RWPE1 (cell line): ENCODE data around the gene TXNRD1.

Experiments
- CTCF ChIA-PET: fragments of 350-600 bp; sonication (Branson Sonifier 250); formaldehyde crosslinking; extraction: SDS; loops from one replicate; lab custom pipeline; 2021; lab: Yijun Ruan, JAX
- POLR2A ChIA-PET: fragments of 400-600 bp; formaldehyde crosslinking; extraction: SDS; loops from one replicate; lab custom pipeline; 2020; ENCODE audit warnings: antibody characterized with exemption; ENCODE audit not compliant: low non-redundant PET; lab: Yijun Ruan, JAX
- DNase-seq: peaks from one replicate; pipeline ENCODE4 v3.0.0; 2012; ENCODE audit warnings: low spot score
- H3K27ac ChIP-seq: fragments of 450-650 bp; 2 replicates; pipeline ENCODE4 v1.5.1; 2017
- TF ChIP-seq, protein P1 (sequence below): fragments of 450-650 bp; conservative IDR thresholded peaks from 2 replicates; pipeline ENCODE4 v1.5.1; 2017; ENCODE audit warnings: low read depth, mild to moderate bottlenecking

Gene TXNRD1

DNA sequence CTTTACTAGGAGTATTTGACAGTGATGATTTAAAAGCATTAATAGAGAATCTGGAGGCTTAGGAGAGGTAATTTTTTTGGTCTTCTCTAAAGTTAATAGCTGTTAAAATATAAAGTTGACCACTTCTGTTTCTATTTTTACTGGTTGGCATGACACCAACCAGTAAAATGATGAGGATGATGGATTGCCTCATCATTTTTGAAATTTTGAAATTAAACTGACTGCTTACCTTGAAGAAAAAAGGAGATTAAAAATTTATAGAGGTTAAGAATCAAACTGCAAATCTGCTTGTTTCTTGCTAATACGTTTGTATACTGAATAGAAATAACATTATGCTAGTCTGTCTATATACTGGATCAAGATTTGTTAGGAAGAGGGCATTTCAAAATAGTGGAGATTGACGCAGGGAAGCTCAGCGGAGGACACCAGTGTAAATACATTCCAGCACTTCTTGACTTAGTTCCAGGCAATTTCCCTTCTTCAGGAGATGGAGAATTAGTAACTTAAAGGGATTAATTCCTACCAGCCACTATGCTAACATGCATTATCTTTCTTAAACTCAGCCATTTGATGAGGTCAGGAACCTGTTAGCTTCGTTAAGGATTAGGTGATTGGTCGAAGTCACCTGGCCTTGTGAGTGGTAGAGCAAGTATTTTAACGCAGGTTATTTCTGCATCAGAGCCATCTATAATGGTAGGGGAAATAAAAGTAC is 91.5 kb downstream of the TXNRD1 start:
- DNase-seq, result no peak
- ChIA-PET POLR2A (no interaction called here), CTCF (no interaction called here)
- no peak overlapping the region for H3K27ac ChIP-seq
- TF ChIP-seq, protein P1, sequence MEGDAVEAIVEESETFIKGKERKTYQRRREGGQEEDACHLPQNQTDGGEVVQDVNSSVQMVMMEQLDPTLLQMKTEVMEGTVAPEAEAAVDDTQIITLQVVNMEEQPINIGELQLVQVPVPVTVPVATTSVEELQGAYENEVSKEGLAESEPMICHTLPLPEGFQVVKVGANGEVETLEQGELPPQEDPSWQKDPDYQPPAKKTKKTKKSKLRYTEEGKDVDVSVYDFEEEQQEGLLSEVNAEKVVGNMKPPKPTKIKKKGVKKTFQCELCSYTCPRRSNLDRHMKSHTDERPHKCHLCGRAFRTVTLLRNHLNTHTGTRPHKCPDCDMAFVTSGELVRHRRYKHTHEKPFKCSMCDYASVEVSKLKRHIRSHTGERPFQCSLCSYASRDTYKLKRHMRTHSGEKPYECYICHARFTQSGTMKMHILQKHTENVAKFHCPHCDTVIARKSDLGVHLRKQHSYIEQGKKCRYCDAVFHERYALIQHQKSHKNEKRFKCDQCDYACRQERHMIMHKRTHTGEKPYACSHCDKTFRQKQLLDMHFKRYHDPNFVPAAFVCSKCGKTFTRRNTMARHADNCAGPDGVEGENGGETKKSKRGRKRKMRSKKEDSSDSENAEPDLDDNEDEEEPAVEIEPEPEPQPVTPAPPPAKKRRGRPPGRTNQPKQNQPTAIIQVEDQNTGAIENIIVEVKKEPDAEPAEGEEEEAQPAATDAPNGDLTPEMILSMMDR, result no peak

DNA sequence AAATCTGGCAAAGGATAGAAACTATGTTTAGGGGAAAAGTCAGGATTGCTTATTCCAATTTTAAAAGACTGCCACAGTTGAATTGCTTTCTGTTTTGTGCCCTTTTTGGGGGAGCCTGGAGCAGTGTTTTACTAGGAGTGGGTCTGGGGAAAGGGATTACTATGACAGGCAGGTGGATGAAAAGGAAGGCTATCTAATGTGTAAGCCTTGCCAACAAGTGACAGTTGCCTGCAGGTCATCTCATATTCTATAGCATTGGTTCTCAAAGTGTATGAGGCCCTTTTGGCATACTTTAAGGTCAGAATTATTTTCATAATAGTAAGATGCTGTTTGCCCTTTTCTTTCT is 92.0 kb downstream of the TXNRD1 start:
- H3K27ac ChIP-seq, result no peak overlapping the region
- TF ChIP-seq, protein P1, result no peak
- ChIA-PET CTCF (no interaction called here), POLR2A (no interaction called here)
- DNase-seq, result no peak

DNA sequence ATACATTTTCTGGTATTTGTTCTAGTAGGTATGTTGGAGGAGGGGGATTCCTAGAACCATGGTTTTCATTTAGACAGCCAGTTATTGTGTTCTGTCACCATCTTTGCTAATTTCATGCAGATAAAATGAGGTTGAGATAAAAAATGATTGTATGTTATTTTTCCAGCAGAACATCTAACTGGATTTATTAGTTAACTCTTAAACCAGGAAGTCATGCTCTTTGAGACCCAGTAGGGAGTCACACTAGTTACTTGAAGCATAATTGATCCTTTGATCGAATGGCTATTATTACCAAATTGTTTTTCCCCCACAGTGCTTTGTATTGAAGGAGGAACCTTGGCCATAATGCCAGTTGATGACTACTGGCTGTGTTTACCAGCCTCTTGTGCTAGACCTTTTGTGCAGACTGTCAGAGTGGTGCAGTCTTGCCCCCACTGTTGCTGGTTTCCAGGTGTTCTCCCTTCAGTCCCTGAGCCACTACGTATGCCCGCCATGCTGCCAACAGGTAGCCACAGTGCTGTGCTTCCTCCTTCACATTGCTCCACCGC is 93.9 kb downstream of the TXNRD1 start:
- TF ChIP-seq, protein P1, result no peak
- no peak for DNase-seq
- H3K27ac ChIP-seq, result no peak overlapping the region
- CTCF ChIA-PET, result no interaction called here
- POLR2A ChIA-PET, result no interaction called here

DNA sequence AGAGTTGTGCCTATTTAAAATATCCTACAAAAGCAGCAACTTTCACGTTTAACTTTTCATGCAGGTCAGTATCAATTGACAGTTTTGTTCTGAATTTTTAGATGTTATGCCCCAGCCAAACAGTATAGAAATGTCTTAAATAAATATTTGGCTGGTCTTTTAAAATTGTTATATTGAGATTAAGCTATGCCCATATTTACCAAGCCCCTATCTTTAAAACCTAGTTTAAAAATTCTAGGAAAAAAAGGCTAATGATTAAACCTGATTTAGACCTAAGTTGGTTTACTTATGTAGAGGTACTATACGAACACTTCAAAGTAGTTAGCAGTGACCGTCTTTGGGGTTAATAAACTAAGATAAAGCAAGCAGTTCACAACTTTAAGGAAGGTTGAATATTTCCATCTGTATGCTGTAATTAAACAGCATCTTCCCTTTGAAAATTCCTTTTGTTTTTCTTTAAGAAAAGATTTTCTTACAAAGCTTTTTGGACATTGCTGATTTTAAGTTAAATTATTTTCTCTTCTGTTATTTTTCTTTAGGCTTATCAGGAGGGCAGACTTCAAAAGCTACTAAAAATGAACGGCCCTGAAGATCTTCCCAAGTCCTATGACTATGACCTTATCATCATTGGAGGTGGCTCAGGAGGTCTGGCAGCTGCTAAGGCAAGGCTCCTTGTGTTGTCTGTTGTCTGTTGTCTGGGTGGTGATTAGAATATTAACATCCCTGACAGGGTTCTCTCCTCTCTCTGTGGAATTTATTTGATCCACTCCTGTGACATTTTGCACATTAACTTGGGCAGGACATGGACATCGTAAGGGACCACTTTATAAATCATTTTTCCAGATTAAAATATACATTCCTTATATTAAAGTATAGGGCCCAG is 95.4 kb downstream of the TXNRD1 start:
- ChIA-PET POLR2A (no interaction called here), CTCF (interaction anchor here (0.6 to 0.7 kb wide), 2 partner anchors 100 to 562 kb away, joined by 3 to 4 read pairs; no protein-coding TSS in a partner anchor)
- H3K27ac ChIP-seq, result no peak overlapping the region
- TF ChIP-seq, protein P1, result no peak
- no peak for DNase-seq

DNA sequence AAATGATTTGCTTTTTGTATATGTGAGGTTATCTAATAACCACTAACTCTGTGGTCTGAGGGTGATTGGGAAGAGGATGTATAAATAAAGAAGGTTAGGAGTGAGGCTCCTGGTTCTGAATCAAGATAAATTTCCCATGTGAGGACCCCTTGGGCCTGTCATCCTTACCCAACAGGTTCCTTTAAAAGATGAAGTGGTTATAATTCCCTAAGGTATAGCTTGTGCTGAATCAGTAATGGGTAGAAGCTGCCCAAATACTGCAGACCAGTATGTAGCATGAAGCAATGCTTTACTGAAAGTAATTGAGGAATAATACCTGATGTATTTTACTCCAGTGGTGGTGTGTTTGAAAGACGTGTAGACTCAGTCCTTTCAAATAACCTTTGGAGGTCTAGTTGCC is 96.6 kb downstream of the TXNRD1 start:
- TF ChIP-seq, protein P1, result no peak
- ChIA-PET POLR2A (no interaction called here), CTCF (interaction anchor here (0.6 to 0.9 kb wide), 2 partner anchors 8 to 203 kb away, joined by 3 to 5 read pairs; no protein-coding TSS in a partner anchor)
- no peak for DNase-seq
- no peak overlapping the region for H3K27ac ChIP-seq

DNA sequence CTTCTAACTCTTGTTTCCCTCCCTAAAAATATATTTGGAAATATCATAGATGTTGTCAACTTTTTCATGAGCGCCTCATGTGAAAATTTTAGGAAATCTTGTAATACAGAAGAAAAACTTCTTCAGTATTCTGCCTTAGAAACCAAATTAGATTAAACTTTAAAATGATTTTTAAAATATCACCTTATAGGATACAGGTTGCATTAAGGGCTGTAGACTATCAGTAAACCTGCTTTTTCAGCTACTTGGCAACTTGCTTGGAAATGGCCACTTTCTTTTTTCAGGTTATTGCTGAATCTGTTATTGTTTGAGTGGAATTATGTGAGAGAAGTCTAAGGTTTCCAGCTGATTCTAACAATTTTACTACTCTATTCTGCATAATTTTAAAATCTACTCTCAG is 97.1 kb downstream of the TXNRD1 start:
- ChIA-PET CTCF (interaction anchor here (0.6 to 0.9 kb wide), 2 partner anchors 8 to 204 kb away, joined by 3 to 5 read pairs; no protein-coding TSS in a partner anchor), POLR2A (no interaction called here)
- no peak for DNase-seq
- TF ChIP-seq, protein P1, result no peak
- H3K27ac ChIP-seq, result no peak overlapping the region
